T1000 (cell line): ENCODE measurements around the gene TULP3.
"Not testable (repeated sequence)": the region's sequence is repeated elsewhere in the genome, so short reads cannot be mapped to it uniquely, and the experiment has no call there.

ENCODE experiments used
- DNase-seq: peaks from one replicate; lab custom pipeline; 2025; ENCODE audit warnings: mixed read lengths; lab: John Stamatoyannopoulos, UW

TULP3 gene, protein sequence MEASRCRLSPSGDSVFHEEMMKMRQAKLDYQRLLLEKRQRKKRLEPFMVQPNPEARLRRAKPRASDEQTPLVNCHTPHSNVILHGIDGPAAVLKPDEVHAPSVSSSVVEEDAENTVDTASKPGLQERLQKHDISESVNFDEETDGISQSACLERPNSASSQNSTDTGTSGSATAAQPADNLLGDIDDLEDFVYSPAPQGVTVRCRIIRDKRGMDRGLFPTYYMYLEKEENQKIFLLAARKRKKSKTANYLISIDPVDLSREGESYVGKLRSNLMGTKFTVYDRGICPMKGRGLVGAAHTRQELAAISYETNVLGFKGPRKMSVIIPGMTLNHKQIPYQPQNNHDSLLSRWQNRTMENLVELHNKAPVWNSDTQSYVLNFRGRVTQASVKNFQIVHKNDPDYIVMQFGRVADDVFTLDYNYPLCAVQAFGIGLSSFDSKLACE

DNA sequence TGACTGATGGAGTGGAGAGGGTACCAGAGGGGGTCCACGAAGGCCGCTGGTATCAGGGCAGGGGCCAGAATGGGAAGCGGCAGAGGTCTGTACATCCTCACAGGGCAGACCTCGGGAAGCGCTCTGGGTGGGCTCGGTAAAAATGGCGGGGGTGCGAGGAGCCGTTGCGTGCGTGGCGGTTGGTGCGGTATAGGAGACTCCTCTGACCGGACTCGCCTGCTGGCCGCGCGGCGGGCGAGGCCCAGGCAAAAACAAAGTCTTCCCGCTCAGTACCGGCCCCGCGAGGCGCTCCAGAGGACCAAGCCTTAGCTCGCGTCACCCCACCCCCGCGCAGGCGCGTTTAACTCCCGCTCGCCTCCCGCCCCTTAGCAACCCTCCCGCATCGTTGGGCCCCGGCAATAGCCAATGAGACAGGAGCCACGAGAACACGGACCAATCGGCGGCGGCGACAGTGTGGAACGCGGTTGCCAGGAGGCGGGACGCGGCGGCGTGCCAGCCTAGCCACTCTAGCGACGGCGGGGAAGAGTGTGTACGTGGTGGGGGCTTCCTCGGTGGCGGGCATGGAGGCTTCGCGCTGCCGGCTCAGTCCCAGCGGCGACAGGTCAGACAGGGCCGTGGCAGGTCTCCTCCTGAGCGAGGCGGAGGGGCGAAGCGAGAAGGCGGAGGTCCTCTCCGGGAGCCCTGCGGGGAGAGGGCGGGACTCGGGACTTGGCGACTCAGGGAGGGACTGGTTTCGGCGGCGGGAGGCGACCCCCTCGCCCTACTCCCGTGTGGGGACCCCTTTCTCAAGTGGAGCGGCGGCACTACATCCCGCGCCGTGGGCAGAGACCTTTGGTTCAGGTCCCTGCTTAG is at the start of gene TULP3:
Gene TULP3 (plus strand): TSS at position 504 of the 852 bp plus-strand sequence. CDS start 57 bp downstream, at position 561.
- DNase-seq, result peak; percentile 99

DNA sequence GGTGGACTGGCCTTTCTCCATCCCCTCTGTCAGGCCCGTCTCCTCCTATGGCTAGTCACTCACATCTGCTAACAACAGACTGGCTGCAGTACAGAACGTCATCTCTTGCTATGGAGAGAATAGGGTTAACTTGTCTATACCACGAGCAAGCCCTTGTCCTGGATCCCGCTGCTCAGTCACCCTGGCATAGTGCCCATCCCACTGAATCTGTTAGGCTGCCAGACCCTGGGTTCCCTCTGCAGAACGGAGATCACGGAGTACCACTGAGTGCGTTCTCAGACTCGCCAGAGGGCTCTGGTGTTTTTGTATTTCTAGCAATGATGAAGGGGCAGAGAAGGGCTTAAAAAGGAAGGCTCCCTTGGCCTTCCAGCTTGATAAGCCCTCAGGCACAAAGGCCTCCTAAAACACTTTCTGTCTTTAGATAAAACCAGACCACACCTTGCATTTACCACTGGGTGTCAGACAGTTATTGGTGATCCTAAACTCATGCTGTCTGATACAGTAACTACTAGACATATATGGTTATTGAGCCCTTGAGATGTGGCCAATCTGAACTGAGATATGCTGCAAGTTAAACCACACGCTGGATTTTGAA is 49.5 kb upstream of the TULP3 start:
- no peak for DNase-seq

DNA sequence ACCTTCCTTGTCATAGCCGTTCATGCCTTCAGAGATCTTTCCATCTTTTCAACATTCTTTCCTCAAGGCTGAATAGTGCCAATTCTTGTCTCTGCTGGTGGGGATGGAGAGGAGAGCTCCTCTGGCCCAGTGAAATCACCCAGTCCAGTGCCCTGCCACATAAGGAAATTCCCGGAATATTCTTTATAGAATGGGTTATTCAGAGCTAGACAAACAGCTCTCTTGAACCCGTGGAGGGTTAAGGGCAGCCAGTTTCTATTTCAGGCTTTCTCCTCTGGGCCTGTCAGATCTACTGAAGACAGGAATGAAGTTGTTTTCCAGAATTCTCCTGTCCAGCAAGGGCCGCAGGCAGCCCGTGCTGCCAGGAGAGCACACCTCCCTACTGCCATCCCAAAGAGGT is 47.7 kb upstream of the TULP3 start:
- DNase-seq, result no peak

DNA sequence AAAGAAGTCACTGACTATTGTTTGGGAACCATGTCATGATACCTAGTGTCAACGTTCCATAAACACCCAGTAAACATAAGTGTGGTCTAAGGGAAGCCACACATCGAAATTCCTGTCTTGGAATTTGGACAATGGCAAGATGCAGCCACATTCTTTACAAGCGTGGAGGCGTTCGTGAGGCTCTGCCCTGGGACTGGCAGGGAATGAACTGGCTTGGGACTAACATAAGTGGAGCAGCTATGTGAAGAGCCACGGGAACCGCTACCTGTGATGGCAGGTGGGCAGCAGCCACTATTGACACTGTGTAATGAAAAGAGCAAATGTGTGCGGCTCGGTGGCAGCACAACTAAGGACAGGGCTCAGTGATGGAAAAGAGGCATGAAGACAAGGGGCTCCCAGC is 45.9 kb upstream of the TULP3 start:
- DNase-seq, result no peak

DNA sequence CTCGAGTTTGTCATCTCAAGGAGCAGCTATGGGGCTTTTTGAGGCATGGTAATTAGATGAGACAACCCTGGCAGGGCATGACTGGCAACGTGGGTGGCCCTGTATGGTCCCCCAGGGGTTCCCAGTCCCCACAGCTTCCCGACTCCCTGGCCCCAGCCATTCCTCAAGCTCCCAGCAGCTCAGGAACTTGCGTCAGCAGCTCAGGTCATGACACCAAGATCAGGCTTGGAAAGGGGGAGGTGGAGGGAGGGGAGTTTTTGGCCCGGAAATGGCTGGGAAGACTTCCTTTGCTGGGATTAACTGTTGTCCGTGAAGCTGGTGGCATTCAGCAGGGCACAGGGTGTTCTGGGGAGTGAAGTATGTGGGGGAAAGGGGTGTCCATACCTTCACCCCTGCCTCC is 45.4 kb upstream of the TULP3 start:
- DNase-seq, result no peak

DNA sequence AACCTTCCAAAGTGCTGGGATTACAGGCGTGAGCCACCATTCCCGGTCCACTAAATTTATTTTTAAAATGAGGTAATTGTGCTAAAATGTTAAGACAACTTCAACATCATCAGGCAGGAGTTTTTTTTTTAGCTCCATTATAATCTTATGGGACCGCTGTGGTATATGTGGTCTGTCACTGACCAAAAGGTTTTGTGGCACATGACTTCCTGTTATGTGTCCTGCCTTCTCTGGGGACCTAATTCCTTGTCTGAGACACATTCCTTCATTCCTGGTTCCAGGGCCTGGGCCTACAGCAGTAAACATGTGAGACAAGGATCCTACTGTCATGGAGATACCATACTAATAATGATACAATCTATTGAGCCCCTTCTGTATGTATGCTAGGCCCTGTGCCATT is 38.8 kb upstream of the TULP3 start:
- no peak for DNase-seq

DNA sequence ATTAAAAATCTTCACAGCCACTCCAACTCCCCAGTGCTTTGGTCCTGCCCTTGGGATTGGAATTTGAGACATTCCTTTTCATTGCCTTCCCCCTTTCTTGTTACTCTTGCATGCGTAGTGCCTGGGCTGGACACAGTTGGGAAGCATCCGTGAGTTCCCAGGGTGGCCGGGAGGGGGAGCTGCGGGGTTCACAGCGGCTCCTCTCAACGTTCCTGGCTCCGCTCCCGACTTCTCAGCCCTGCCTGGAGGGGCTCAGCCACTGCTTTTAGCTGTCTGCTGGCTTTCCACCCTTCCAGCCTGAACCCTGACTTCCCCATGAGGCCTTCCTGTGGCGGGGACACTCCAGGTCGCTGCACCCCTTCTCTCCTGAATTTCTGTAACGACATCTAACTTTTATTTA is 37.1 kb upstream of the TULP3 start:
- peak; percentile 44 for DNase-seq

DNA sequence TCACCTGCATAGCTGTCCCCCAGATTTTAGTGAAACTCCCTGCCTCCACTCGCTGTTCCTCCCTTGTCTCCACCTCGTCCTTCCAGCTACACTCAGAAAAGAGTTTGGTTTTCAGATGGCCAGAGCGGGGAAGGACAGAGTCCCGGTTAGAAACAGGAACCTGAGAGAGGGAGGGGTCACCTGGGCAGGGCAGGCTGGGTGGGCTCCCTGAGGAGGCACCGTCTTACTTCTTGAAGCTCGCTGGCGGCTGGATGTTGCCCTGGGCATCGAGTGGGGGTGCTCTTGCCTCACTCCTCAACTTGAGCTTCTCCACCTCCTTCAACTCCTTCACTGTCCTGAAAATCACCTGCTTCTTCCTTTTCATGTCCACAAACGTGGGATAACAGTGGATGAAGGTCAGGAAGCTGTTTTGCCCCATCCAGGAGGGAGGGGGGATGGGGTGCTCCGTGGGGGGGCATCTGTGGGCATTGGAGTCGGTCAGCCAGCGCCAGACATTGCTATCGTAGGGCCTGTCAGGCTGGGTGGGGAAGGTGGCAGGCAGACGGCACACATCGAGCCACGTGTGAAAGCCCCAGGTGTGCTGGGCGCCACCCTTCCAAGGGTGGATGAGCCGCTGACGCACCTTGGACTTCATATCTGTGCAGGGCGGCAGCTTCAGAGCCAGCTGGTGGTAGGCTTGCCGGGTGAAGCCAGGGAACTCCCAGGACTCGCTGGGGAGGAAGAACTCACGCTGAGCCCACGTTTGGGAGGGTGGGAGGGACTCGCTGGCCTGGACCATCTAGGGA is 35.8 kb upstream of the TULP3 start:
- no peak for DNase-seq

DNA sequence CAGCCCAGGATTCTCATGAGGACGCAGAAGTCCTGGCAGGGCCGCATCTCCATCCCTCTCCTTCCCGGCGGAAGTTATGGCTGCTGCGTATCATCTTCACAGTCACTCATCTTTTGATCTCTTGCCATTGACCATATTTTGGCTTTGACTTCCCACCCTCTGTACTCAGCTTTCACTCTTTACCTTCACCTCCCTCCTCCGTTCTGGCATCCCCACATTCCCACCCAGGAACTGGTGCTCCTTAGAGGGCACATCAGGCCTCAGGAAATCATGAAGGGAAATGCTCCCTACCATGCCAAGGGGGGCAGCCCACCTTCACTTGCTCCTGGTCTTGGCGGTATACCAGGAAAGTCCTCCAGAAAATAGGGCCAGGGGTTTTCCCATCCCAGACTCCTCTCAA is 35.1 kb upstream of the TULP3 start:
- DNase-seq, result no peak

DNA sequence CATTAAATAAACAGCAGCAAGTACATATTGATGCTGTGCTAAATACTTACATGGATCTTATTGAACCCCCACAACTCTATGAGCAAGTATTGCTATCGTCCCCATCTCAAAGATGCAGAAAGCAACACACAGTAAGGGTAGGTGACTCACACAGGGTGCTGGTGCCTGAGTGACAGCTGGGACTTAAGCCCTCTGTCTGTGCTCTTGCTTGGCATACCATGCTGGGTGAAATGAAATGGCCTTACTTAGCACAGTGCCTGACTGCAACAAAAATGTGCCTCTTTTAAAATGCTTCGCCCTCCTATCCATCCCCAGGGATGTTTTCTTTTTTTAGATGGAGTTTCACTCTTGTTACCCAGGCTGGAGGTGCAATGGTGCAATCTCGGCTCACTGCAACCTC is 34.6 kb upstream of the TULP3 start:
- DNase-seq, result no peak

DNA sequence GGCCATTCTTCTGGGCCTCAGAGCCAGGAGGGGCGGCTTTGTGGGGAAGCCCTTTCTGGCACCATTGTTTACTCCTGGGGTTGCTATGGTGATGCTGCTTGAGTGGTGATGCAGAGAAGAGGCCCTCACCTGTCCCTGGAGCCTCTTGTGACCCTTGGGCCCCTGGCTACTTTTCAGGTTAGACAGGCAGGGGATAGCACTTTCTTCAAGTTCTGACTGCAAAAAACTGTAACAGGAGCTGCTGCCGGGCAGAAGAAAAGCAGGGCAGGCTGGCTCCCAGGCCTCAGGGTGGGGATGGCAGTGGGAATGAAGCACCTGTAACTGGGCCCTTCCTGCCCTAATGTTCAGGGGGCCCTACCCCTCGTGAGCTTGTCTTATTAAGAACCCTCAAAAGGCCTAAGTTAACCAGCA is 33.7 kb upstream of the TULP3 start, which contains the start of gene TEX52:
Gene TEX52 (minus strand): TSS at position 19 of the 411 bp plus-strand sequence. CDS start 13 bp downstream, at position 6.
- no peak for DNase-seq

DNA sequence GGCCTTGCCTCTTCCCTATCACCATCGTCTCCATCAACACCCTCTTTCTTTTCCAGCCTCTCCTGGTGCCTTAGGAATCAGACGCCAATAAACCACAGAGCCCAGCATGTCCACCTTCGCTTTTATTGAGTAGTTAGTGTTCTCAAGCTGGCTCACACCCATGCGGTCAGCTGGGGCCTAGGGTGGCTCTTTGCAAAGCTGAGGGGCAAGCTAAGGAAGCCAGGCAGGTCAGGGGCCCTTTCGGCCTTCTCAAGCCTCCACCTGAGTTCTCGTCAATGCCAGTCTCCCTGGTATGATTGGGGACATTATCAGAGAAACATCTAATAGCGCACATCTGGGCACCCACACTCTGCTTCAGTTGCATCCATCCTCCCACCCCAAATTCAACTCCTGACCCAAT is 33.1 kb upstream of the TULP3 start:
- no peak for DNase-seq

DNA sequence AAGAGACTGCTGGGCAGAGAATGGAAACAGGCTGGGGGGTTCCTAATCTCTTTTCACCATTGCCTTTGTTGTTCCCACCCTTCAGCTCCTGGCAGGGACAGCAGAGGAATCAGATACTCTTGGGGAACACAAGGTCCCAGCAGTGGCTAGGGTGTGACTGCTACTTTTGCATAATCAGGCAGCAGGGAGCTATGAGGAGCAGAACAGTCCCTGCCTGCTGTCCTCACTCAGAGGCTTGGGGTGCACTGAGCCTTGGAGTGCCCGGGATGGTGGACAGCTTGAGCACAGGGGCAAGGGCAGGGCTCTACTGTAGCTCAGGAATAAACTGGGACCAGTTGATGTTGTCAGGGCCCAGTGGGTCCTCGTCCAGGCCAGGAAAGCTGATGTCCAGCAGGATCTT is 32.4 kb upstream of the TULP3 start:
- DNase-seq, result no peak

DNA sequence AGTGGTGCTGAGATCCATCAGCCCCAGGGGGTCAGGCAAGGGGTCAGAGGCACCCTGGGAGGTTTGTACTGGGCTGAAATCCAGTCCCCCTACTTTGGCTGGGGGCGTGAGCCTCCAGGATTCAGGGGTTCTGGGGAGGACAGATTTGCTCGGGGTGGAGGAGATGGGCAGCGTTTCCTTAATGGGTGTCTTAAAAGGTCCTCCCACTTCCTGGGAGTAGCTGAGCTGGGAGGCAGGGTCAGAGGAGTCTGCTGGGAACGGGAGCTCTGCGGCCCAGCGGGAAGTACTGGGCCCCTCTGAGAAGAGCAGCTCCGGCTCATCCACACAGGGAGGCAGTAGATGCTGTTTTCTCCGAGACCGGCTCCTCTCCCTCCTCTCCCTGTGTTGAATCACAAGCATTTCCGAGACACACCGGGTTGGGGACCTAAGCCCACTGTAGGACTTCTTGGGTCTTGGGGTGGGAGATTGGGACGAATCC is 31.7 kb upstream of the TULP3 start:
- no peak for DNase-seq

DNA sequence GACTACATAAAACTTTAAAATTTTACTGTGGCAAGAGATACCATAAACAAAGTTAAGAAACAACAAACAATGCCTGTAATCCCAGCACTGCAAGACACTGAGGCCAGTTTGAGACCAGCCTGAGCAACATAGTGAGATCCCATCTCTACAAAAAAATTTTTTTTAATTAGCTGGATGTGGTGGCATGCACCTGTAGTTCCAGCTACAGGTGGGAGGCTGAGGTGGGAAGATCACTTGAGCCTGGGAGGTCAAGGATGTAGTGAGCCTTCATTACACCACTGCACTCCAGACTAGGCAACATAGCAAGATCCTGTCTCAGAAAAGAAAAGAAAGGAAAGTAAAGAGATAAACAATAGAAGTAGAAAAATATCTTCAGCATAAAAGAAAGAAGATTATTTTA is 30.5 kb upstream of the TULP3 start:
- DNase-seq, result no peak

DNA sequence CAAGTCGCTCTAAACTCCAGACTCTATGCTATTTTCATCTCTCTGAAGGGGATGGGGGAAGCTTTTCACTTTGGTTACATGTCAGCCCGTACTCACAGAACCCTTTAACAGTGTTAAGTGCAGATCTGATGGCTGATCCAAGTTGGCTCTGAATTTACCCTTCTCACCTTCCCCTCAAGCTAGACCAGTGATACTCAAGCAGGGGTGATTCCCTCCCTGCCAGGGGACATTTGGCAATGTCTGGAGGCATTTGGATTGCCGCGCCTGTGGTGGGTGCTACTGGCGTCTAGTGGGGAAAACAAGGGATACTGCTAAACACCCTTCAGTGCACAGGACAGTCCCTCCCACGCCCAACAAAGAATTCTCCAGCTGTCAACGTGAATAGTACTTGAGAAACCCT is 27.8 kb upstream of the TULP3 start:
- DNase-seq, result no peak

DNA sequence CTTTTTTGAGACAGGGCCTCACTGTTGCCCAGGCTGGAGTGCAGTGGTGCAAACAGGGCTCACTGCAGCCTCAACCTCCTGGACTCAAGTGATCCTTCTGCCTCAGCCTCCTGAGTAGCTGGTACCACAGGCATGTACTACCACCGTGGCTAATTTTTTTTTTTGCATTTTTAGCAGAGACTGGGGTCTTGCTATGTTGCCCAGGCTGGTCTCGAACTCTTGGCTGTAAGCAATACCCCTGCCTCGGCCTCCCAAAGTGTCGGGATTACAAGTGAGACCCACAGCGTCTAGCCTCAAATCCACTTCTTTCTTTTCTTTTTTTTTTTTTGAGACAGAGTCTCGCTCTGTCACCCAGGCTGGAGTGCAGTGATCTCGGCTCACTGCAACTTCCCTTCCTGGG is 27.3 kb upstream of the TULP3 start:
- not testable (repeated sequence) for DNase-seq

DNA sequence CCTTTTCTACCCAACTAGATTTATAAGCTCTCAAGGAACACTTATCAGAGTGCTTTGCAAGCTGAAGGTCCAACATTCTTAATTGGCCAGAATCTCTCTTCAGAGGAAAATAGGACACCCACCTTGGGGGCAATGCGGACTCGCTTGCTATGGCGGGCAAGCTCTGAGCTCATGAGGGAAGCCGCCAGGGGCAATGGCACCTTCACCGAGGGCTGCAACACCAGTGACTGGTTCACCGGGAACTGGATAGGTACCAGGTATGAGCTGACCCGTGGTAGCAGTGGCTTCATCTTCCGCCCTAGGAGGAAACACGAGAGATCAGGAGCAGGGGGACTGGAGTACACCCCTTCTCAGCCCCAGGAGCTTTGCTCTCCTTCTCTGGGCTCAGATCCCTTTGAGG is 26.5 kb upstream of the TULP3 start:
- DNase-seq, result no peak

DNA sequence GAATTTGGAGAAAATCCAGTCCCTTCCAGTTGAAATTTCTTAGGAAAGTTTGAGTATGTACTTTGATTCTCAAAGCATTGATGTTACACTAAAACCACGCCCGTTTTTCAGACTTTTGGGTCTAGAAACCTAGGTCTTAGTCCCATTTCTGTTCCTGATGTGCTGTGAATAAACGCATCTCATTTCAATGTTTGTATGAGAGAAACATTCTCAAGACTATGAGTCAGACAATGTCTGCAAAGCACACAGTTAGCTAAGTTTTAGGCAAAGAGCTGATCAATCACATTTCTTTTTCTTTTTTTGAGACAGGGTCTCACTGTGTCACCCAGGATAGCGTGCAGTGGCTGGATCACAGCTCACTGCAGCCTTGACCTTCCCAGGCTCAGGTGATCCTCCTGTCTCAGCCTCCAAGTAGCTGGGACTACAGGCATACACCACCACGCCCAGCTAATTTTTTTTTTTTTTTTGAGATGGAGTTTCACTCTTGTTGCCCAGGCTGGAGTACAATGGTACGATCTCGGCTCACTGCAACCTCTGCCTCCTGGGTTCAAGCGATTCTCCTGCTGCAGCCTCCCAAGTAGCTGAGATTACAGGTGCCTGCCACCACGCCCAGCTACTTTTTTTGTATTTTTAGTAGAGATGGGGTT is 21.6 kb upstream of the TULP3 start:
- DNase-seq, result not testable (repeated sequence)

DNA sequence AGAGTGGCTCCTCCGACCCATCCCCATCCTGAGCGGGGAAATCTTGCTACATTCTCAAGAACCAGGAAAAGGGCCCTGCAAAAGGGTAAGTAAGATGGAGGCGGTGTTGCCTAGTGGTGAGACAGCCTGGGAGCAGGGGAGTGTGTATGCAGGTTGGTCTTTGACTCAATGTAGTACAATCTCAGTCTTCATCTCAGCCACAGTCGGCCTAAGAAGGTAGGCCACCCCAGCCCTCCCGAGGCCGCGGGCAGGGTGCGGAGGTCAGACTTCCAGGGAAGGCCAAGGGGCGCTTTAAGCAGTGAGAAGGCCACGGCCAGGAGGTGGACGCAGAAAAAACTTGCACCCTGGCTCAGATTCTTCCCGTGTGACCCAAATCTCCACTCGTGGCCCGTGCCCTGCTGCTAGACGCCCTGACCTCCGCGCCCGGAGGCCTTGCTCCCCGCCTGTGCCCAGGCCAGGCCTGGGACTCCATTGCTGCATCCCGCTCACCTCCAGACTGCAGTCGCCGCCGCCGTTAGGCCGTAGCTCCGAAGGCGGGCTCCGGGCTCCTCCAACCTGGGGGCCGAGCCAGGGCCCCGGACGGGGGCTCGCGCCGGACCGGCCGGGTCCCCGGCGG is 14.2 kb upstream of the TULP3 start:
- DNase-seq, result no peak
